ENCODE measurements around the gene KRTAP1-3.

GRCh38 chr17:41058741-41059140 lies 24.1 kb upstream of the KRTAP1-3 start:
- no peak for TF ChIP-seq CTCF (IDR thresholded peaks at IDR 0.05; ENCODE audit: low read depth, low read length)
- TF ChIP-seq, protein P1, sequence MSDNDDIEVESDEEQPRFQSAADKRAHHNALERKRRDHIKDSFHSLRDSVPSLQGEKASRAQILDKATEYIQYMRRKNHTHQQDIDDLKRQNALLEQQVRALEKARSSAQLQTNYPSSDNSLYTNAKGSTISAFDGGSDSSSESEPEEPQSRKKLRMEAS (IDR thresholded peaks at IDR 0.05; ENCODE audit: low read depth, low read length), result no peak
